Measurements from ENCODE around the gene SCUBE3. TPM values are rescaled to one million over a fixed set of nuclear protein-coding genes. Genes with fewer than 3 reads are reported as not detected.

SCUBE3 gene
- polyA plus RNA-seq, 3 donors, result 0.01 to 0.25 (median 0.11) TPM

DNA sequence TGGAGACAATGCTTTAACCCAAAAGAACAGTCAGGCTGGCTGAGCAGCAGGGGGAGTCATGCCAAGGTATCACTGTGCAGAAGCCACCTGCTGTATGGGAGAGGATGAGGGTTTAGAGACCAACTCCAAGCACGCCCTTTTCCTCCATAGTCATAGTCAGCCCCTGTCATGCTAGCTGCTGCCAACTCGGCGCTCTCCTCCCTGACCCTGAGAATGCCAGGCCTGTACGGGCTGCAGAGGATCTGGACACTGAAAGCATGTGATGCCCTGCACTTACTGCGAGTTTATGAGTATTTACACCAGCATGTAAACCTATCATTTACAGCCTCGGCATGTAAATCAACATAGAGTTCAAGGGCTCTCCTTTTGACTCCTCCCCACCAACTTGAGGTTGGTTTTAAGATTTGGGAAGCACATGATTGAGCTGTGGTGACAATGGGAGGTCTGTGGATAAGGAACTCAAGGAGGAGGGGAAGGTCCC lies 11.7 kb upstream of the SCUBE3 start:
- H3K27ac ChIP-seq (ENCODE audit: low read depth, low read length), result no peak overlapping the region
- WGBS, 3 donors, result 70 to 86% (median 84%) methylated on average over 6 of the region's 6 CpGs

DNA sequence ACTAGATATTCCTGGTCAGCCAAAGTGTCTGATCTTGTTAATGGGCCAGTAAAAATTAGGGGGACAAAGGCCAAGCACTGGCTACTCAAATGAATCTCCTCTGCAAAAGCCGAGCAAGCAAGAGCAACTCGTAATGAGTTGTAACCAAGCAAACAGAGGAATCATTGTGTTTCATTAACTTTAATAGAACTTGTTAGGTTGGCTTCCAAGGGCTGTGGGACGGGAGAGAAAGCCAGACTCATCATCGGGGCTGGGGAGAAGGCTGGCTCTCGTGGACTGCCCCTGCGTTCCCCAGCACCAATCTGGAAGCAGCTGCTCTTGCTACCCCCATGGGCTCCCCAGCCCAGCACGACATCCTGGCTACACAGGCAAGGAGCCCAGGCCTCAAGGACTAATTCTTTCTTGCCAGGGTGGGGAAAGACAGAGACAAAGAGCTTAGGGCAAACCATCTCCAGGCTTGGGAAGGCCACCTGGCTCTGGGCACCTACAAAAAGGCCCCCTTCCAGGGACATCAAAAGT lies 10.5 kb upstream of the SCUBE3 start:
- no peak overlapping the region for H3K27ac ChIP-seq (ENCODE audit: low read depth, low read length)

DNA sequence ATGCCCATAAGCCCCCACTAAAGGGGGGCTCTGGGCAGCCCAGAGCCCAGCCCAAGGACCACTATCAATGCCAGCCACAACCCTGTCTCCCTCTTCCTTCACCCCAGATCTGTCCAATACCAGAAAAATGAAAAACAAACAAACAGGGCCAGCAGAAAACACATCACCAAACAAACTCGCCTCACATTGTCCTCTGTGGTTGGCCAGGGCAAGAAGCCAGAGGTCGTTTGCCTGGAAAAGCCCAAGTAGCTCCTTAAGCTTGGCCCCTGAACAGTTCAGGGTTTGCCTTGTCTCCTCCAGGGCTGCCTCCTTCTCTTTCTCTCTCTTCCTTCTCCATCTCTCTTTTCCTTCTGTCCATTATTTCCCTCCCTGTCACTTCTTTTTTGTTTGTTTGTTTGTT lies 10.1 kb upstream of the SCUBE3 start:
- 29 to 39% (median 35%) methylated on average over 2 of the region's 2 CpGs for WGBS, 3 donors

More for the DNA sequence above, 10.5 kb upstream of the SCUBE3 start:
- WGBS, 3 donors, result 66 to 84% (median 74%) methylated on average over 7 of the region's 7 CpGs

DNA sequence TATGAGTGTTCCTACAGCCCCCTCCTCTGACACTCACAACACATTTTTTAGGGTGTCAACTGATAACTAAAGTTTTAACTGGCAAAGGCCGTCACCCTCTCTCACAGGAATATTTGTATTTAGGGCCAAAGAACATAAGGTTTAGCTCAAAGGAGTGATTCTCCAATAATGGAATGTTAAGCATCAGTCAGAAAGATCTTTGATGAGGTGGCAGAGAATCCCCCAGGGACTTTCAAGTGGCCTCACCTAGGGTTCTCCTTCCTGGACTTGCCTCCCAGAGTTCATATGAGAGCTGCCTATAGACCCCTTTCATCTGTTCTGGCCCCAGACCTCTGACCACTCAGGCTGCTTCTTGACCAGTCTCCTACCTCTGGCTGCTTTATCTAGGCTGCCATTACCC lies 7.4 kb upstream of the SCUBE3 start:
- WGBS, 3 donors, result 50 to 82% (median 81%) methylated on average over 1 of the region's 1 CpG
- no peak overlapping the region for H3K27ac ChIP-seq (ENCODE audit: low read depth, low read length)

More for the DNA sequence above, 10.1 kb upstream of the SCUBE3 start:
- no peak overlapping the region for H3K27ac ChIP-seq (ENCODE audit: low read depth, low read length)

DNA sequence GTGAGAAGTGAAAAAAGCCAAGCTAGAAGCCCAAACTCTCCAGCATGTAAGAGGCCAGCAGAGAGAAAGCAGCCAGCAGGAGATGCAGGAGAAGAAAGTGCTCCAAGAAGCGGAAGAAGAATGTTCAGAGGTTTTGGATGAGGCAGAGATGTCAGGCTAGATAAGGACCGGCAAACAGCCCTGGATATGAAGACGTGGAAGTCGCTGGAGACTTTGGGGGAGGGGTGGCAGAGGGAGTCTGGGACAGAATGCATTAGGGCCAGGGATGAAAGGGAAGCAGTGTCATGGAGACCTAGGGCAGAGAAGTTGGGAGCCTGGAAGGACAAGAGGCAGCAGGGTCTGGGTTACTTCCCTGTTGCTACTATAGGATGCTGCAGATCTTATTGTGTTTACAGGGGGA lies 5.3 kb upstream of the SCUBE3 start:
- WGBS, 3 donors, result 30 to 38% (median 30%) methylated on average over 4 of the region's 4 CpGs
- no peak overlapping the region for H3K27ac ChIP-seq (ENCODE audit: low read depth, low read length)

DNA sequence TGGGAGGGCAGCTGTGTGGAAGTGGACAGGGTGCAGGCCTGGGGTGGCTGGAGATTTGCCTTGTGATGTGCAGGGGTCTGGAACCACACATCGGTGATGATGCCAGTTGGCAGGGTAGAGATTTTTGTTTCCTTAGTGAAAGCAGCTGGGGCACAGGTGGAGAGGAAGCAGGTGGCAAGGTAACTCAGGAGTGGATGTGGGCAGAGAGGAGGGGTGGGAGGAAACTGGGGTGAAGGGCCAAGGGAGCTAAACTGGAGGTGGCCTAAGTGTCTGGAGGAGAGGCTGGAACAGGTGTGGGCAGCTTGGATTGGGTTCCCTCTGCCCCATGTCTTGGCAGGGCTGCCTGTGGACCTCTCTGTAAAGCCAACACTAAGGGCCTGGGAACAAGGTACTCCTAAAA lies 4.7 kb upstream of the SCUBE3 start:
- H3K27ac ChIP-seq (ENCODE audit: low read depth, low read length), result no peak overlapping the region
- WGBS, 3 donors, result 38 to 60% (median 40%) methylated on average over 1 of the region's 1 CpG

DNA sequence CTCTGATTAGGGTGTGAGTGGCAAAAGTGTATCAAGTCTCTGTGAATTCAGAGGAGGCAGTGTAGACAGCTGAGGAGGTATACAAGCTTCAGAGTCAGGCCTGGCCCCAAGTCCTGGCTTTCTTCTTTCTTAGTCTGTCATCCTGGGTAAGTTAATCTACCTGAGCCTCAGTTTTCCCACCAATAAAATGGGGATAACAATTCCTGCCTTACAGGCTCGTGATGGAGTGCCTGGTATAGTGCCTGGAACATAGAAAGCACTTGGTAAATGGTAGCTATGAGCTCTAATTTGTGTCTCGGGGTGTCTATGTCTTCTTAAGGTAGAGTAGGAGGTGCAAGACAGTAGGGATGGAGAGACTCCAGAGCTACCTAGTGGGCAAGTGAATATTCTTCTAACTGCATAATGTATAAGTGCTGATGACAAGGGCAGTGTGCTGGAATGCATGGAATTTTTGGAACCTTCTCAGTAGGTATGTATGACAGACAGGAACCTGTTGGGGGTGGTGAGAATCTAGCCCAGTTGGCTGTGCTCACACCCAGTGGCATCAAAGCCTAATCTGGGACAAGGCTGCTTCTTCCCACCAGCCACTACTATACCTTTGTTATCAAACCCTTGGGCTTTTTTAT lies 4.0 kb upstream of the SCUBE3 start:
- no peak overlapping the region for H3K27ac ChIP-seq (ENCODE audit: low read depth, low read length)
- WGBS, 3 donors, result 69 to 84% (median 83%) methylated on average over 2 of the region's 2 CpGs

DNA sequence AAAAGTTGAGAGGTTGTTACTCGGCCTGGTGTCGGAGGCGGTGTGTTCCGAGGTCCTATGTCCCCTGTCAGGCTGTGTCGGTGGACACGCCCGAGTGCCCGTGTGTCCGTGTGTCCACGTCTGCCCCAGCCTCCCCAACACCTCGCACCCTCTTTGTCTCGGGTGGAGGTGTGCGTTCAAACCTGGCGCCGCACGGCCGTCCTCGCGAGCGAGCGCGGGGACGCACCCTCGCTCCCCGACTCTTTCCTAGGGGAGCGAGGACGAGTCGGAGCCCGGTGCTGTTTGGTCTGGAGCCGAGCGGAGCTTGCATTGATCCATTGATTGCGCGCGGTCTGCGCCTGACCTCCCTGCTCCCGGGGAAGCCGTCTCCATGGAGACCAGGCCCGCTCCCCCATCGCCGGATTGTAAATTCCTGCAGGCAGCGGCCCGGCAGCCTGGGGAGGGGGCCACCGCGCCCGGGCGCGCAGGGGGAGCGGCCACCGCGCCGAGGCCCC lies 411 bp upstream of the SCUBE3 start:
- 10 to 17% (median 15%) methylated on average over 47 to 51 of the region's 51 CpGs for WGBS, 3 donors
- no peak overlapping the region for H3K27ac ChIP-seq (ENCODE audit: low read depth, low read length)

DNA sequence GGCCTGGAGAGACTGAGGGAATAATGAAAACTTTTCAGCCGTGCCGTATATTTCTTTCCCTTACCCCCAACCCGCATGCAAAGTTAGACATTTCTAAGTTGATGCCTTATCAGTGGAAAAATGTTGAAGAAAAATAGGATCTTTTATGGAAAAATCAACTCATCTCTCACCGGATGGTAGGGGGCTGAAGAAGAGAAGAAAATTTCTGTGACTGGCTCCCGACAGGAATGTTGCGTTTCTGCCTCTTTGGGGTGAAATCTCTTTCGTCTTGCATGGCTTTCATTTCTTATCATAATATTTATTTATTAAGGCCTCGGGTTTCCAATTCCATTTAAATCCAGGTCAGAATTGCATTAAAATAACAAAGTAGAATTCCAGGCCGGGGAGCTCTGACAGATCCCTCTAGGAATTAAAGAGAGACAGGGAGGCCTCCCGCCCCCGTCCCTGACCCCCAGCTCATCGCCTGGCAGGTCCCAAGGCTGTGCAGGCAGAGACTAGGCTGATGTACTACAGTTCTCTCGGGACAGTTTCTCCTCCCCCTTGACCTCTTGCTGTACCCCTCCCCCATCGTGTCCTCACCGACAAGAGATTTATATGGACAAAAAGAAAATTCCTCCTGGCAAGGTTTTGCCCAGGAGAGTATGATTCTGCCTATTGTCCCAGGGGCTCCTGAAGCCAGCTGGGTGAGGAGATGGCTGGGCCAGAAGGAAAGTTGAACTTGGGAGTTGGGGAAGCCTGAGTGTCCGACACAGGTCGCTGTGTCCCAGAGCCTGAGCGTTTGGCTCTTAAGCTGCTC lies 1.3 kb downstream of the SCUBE3 start:
- 40 to 57% (median 55%) methylated on average over 18 of the region's 18 CpGs for WGBS, 3 donors

DNA sequence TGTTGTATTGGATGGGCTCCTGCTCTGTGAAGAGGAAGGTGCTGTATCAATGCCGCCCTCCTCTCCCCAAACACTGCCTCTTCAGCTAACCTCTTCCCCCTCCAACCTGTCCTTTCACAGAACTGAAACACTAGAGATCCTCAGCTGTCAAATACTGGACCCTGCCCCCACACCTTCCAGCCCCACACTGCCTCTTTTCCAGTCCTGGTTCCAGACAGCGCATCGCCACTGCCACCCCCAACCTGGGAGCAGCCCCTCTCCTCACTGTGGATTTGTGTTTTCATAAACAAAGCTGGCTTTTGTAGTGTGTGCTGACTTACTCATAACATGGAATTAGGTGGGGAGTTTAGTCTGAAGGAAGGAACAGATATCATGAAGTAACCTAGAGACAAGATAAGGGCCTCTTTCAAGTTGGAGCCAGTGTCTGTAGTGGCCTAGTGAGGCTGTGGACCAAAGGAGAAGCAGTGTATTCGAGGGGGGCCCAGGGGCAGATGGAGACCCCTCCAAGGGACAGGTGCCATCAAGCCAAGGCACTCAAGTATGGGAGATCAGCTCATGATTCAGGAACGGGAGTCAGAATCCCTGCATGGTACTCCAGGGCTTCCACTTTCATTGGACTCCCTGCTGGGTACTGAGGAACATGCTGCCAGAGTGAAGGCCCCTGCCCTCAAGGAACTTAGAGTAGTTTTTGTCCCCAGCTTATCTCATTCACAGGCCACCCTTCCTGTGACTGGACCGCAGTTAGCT lies 2.1 kb downstream of the SCUBE3 start:
- 86 to 93% (median 87%) methylated on average over 6 of the region's 6 CpGs for WGBS, 3 donors
- H3K27ac ChIP-seq (ENCODE audit: low read depth, low read length), result no peak overlapping the region

More for the DNA sequence above, 1.3 kb downstream of the SCUBE3 start:
- no peak overlapping the region for H3K27ac ChIP-seq (ENCODE audit: low read depth, low read length)

DNA sequence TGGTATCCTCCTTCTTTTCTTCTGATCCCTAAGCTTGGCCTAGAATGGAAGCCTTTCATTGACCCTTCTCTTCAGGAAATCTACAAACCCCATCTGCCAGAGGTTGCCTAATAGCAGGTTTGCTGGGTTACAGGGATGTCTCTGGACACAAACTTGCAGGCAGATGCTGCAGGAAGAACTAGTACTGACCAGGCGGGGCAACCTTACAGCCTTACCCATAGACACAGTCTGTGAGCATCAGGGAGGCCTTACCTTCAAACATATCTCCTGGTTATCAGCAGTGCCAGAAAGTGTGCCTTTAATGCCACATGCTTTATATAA lies 2.6 kb downstream of the SCUBE3 start:
- WGBS, 3 donors, result 94 to 100% (median 100%) methylated on average over 1 of the region's 1 CpG

DNA sequence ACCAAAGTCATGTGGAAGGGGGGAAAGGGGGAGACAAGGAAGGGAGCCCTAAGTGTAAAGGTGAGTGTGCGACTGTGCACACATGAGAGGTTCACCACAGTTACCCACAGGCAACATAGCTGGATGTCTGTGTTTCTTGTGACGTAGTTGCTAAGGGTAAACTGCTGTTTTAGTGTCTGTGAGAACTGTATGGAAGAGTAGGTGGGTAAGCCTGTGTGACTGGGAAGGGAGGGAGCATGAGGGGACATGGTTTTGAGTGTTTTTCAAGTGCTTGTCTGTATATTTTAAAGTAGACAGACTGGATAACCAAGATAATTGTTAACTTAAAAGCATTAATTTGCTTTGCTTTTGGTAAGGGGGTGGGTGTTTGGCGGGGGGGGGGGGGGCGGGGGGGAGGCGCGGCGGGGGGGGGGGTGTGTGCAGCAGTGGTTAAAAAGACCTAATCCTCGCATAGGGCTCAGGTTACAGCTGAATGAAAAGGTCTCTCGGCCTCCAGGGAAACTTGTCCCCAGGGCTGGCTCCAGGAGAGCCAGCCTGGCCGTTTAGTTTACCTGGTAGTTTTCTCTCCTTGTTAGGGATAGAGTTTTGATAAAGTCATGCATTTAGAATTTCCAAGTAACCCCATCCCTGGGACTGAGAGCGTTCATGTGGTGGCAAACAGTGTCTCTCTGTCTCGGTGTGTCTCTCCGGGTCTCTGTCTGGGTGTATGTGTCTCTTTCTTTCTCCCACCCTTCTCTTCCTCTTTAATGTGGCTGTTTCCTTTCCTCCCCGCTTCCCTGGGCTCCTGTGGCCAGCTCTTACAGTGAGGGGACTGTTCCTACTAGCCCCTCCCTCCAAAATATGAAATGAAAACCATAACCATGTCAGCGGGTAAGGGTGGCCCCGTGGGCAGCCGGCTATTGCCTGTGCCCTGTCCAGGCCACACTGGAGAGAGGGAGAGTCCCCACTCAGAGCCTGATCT lies 3.4 kb downstream of the SCUBE3 start:
- 48 to 62% (median 57%) methylated on average over 12 of the region's 17 CpGs for WGBS, 3 donors
- no peak overlapping the region for H3K27ac ChIP-seq (ENCODE audit: low read depth, low read length)

More for the DNA sequence above, 2.6 kb downstream of the SCUBE3 start:
- H3K27ac ChIP-seq (ENCODE audit: low read depth, low read length), result no peak overlapping the region

DNA sequence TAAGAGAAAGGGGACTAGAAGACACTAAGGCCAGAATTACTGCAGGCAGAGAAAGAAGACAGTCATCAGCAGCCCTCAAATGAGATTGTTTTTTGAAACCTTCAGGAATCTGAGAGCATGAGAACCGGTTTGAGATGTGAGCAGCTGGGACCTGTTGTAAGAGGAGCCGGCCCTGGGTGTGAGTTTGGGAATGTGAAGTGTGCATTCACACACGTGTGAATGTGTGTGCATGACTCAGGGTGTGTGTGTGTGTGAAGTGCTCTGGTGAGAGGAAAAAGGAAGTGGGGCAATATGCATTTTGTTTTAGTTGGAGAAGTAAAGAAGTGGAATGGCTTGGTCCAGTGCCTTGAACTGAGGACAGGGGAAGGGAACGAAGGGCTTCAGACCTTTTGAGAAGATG lies 4.3 kb downstream of the SCUBE3 start:
- 43 to 65% (median 46%) methylated on average over 4 of the region's 4 CpGs for WGBS, 3 donors
- H3K27ac ChIP-seq (ENCODE audit: low read depth, low read length), result no peak overlapping the region

DNA sequence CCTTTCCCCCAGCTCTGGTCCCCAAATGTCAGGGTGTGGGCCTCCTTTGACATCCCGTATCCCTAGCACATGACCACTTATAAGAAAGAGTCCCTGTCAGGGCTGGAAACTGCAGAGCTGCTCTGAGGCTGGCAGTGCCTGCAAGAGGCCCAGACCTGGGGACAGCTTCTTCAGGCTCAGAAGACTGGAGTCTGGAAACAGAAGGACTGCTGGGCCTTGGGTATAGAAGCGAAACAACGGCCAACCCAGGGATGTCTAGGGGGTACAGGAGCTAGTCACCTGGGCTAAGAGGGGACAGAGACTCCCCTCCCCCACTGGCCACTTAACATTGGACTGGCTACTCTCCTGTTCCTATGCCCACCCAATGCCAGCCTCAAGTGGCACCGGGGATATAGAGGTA lies 4.7 kb downstream of the SCUBE3 start:
- 73 to 92% (median 88%) methylated on average over 4 of the region's 4 CpGs for WGBS, 3 donors
- H3K27ac ChIP-seq (ENCODE audit: low read depth, low read length), result no peak overlapping the region

DNA sequence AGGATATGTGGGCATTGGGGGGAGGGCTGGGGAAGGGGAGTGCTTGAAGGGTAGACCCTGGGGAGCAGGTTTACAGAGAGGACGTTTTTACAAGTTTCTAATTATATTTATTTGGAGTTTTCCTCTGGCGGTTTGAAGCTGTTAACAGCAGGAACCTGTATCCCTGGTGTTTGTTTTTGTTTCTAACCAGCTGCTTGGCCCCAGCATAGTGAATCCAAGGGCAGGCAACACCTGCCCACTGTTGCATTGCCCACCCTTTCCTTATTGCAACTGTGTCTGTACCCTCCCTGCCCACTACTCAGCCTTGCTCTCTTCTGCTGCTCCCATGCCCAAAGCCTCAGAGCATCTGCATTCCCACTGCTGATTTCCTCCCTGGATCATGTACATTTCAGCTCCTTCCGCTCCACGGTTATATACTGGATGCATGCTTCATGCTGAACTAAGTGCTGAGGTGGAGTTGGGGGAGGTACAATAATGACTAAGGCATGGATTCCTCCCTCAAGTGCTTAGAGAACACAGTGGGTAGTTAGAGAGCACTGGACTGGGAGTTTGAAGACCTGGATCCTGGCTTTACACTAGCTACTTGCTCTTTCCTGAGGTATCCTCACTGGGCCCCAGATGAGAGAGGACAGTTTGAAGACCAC lies 6.0 kb downstream of the SCUBE3 start:
- 69 to 74% (median 74%) methylated on average over 4 of the region's 4 CpGs for WGBS, 3 donors
- H3K27ac ChIP-seq (ENCODE audit: low read depth, low read length), result no peak overlapping the region

DNA sequence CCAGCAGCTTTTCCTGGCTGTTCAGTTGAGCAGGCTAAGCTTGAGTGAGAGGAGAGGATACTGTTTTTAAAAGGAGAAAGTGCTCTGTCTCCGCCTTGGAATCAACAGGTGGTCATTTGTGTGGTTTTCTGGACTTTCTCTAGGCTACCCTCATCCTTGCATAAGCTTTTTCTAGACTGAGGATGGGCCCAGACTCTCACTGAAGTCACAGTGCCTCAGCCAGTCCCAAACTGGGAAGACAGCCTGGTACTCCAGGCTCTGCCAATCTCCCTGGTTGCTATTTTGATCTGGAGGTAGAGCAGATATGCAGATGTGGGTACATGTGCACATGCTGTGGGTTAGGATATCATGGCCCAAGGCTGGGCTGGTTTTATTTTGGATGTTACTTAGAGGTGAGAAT lies 7.0 kb downstream of the SCUBE3 start:
- no peak overlapping the region for H3K27ac ChIP-seq (ENCODE audit: low read depth, low read length)
- WGBS, 3 donors, result 93 to 96% (median 94%) methylated on average over 1 of the region's 1 CpG

DNA sequence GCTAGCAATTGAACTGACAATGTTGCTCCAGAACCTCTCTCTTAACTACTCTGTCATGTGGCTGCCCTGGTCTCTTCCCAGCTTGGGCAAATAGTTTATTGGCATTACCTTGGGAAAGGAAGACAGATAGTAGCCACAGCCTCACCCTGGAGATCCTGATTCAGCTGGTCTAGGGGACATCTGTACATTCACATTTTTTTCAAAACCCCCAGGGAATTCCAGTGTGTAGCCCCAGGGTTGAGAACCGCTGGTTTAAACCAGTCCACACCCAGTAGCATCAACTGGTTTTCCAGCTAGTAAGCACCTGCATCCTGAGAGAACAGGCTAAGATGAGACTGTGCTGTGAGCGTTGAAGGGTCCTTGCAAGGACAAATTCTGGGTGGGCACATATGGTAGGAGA lies 9.6 kb downstream of the SCUBE3 start:
- WGBS, 3 donors, result 79 to 81% (median 81%) methylated on average over 2 of the region's 2 CpGs
- H3K27ac ChIP-seq (ENCODE audit: low read depth, low read length), result no peak overlapping the region
